ENCODE results near the gene IL15RA. TPM values are rescaled to one million over a fixed set of nuclear protein-coding genes. Genes with fewer than 3 reads are reported as not detected.
"Not testable (repeated sequence)": the region's sequence is repeated elsewhere in the genome, so short reads cannot be mapped to it uniquely, and the experiment has no call there.

Gene IL15RA
- total RNA-seq, 1 donor from 2014 or later, result 3.1 TPM

DNA sequence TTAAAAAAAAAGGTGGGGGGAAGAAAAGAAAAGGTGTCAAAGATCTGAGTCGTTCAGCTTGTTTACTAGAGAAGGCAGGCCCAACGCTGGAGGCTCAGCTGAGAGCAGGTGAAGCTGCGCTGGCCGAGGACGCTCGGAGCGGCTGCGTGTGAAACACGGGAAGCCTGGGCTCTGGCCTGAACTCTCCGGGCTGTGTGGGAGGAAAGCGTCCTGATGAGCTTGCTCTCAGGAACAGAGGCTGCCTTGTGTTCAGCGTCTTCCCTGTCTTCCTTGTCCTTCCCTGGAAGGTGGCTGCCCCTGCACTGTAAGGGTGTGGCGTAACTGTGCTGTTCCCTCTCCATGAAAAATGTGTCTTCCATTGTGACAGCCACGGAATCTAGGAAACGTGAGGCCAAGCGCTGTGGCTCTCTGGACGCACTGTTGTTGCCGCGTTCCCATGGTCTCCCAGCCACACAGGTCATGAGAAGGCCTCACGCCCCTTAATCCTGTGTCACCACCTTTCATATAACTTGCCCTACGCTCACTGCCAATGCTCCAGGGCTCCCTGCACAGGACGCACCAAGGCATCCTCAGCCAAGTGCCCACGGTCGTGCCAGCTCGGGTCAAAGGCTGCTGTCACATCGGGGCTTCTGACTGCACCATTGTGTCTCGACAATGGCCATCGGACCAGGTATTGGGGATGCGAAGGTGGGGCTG, 15.8 kb downstream of the IL15RA start:
- FAIRE-seq, result no peak

DNA sequence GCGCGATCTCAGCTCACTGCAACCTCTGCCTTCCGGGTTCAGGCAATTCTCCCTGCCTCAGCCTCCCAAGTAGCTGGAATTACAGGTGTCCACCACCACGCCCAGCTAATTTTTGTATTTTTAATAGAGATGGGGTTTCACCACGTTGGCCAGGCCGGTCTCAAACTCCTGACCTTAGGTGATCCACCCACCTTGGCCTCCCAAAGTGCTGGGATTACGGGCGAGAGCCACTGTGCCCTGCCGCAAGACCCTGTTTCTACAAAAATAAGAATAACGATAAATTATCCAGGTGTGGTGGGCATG, 16.4 kb downstream of the IL15RA start:
- H3K79me2 ChIP-seq (ENCODE audit: insufficient read depth, low read length); H3K4me3 ChIP-seq (ENCODE audit: insufficient read depth, low read depth, low read length); H3K4me1 Mint-ChIP-seq (ENCODE audit: low read depth, unreplicated experiment); H3K27ac Mint-ChIP-seq (ENCODE audit: unreplicated experiment); H4K20me1 ChIP-seq (ENCODE audit: insufficient read depth, low read length); H3K9me3 Mint-ChIP-seq (ENCODE audit: unreplicated experiment); FAIRE-seq; H3K36me3 Mint-ChIP-seq (ENCODE audit: low read depth, unreplicated experiment); DNase-seq (ENCODE audit: low read depth); H3K27me3 ChIP-seq (ENCODE audit: insufficient read depth, low read length); H3K9me3 ChIP-seq (ENCODE audit: insufficient read depth, low read depth, low read length); H3K27ac ChIP-seq (ENCODE audit: low read depth, low read length); H3K4me3 Mint-ChIP-seq (ENCODE audit: unreplicated experiment); H3K9ac ChIP-seq (ENCODE audit: low read length); H3K36me3 ChIP-seq (ENCODE audit: insufficient read depth, low read length); H2AFZ ChIP-seq (ENCODE audit: low read depth, low read length); H3K4me2 ChIP-seq (ENCODE audit: low read length): not testable (repeated sequence)
- H3K27me3 Mint-ChIP-seq (ENCODE audit: low read depth, unreplicated experiment), result peaks cover 16% of the 10 kb centered on the region
- H3K4me1 ChIP-seq (ENCODE audit: insufficient read depth, low read length), result peaks cover 11% of the 10 kb centered on the region

More for the DNA sequence above, 15.8 kb downstream of the IL15RA start:
- peaks cover 2% of the 10 kb centered on the region for H3K4me1 Mint-ChIP-seq (ENCODE audit: low read depth, unreplicated experiment)
- Histone ChIP-seq H3K9me3 (ENCODE audit: insufficient read depth, low read depth, low read length) (no peaks in the 10 kb centered on the region), H3K36me3 (ENCODE audit: insufficient read depth, low read length) (no peaks in the 10 kb centered on the region), H2AFZ (ENCODE audit: low read depth, low read length) (no peak overlapping the region), H3K27ac (ENCODE audit: low read depth, low read length) (no peak overlapping the region), H3K79me2 (ENCODE audit: insufficient read depth, low read length) (no peaks in the 10 kb centered on the region), H3K4me2 (ENCODE audit: low read length) (no peak overlapping the region), H3K9ac (ENCODE audit: low read length) (no peak overlapping the region), H3K4me1 (ENCODE audit: insufficient read depth, low read length) (peaks cover 11% of the 10 kb centered on the region), H3K27me3 (ENCODE audit: insufficient read depth, low read length) (no peaks in the 10 kb centered on the region), H4K20me1 (ENCODE audit: insufficient read depth, low read length) (no peaks in the 10 kb centered on the region), H3K4me3 (ENCODE audit: insufficient read depth, low read depth, low read length) (no peak overlapping the region)
- peaks cover 2% of the 10 kb centered on the region for H3K9me3 Mint-ChIP-seq (ENCODE audit: unreplicated experiment)
- no peak overlapping the region for H3K4me3 Mint-ChIP-seq (ENCODE audit: unreplicated experiment)
- TF ChIP-seq, protein P1, sequence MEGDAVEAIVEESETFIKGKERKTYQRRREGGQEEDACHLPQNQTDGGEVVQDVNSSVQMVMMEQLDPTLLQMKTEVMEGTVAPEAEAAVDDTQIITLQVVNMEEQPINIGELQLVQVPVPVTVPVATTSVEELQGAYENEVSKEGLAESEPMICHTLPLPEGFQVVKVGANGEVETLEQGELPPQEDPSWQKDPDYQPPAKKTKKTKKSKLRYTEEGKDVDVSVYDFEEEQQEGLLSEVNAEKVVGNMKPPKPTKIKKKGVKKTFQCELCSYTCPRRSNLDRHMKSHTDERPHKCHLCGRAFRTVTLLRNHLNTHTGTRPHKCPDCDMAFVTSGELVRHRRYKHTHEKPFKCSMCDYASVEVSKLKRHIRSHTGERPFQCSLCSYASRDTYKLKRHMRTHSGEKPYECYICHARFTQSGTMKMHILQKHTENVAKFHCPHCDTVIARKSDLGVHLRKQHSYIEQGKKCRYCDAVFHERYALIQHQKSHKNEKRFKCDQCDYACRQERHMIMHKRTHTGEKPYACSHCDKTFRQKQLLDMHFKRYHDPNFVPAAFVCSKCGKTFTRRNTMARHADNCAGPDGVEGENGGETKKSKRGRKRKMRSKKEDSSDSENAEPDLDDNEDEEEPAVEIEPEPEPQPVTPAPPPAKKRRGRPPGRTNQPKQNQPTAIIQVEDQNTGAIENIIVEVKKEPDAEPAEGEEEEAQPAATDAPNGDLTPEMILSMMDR (IDR thresholded peaks at IDR 0.05; ENCODE audit: insufficient read depth, low read depth, low read length), result no peak
- TF ChIP-seq EZH2 (IDR thresholded peaks at IDR 0.05; ENCODE audit: insufficient read depth, low read length), result no peak
- no peak for DNase-seq (ENCODE audit: low read depth)
- peak overlapping the region; percentile 47 for H3K27ac Mint-ChIP-seq (ENCODE audit: unreplicated experiment)
- peaks cover 4% of the 10 kb centered on the region for H3K36me3 Mint-ChIP-seq (ENCODE audit: low read depth, unreplicated experiment)
- peaks cover 19% of the 10 kb centered on the region for H3K27me3 Mint-ChIP-seq (ENCODE audit: low read depth, unreplicated experiment)

DNA sequence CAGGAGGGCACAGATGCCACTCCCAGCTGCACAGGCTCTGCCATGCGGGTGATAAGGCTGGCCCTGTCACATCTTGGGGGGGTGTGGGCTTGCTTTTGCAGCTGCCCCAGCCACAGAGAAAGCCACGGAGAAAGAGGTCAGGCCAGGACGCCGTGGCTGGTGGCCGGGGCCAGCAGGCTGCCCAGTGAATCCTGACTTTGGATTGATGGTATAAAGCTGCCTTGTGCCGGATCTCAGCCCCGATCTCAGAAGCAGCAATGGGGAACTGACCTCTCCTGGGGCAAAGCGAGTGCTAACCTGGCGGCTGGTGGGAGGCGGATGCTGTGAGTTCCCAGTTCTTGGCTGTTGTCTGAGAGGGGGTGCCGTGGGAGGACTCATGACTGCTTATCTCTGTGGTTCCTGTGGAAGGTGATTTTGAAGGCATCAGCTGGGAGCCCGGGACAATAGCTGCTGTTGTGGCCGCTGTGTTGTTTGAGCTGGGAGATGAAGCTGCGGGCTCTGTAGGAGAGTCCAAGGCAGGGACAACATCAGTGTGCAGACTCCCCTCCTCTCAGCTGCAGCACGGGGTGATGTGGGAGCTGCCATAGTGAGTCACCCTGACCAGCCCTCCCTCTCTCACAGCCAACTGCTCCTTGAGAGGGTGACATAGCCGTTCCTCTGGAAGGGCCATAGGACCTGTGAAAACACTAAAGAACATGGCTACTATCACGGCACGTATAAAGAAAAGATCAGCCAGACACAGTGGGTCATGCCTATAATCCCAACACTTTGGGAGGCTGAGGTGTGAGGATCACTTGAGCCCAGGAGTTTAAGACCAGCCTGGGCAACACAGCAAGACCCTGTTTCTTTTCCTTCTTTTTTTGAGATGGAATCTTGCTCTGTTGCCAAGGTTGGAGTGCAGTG, 17.0 kb downstream of the IL15RA start:
- no peak overlapping the region for H3K4me3 ChIP-seq (ENCODE audit: insufficient read depth, low read depth, low read length)
- Mint-ChIP-seq H3K4me3 (ENCODE audit: unreplicated experiment) (no peak overlapping the region), H3K36me3 (ENCODE audit: low read depth, unreplicated experiment) (peaks cover 4% of the 10 kb centered on the region), H3K4me1 (ENCODE audit: low read depth, unreplicated experiment) (peaks cover 2% of the 10 kb centered on the region), H3K27ac (ENCODE audit: unreplicated experiment) (no peak overlapping the region), H3K27me3 (ENCODE audit: low read depth, unreplicated experiment) (peaks cover 15% of the 10 kb centered on the region), H3K9me3 (ENCODE audit: unreplicated experiment) (peaks cover 2% of the 10 kb centered on the region)
- TF ChIP-seq EZH2 (IDR thresholded peaks at IDR 0.05; ENCODE audit: insufficient read depth, low read length), result no peak
- TF ChIP-seq, protein P1 (IDR thresholded peaks at IDR 0.05; ENCODE audit: insufficient read depth, low read depth, low read length), result no peak
- H3K27me3 ChIP-seq (ENCODE audit: insufficient read depth, low read length), result no peaks in the 10 kb centered on the region
- H3K4me2 ChIP-seq (ENCODE audit: low read length), result no peak overlapping the region
- FAIRE-seq (no peak), DNase-seq (ENCODE audit: low read depth) (peak; percentile 67)
- H3K36me3 ChIP-seq (ENCODE audit: insufficient read depth, low read length), result no peaks in the 10 kb centered on the region
- no peak overlapping the region for H3K9ac ChIP-seq (ENCODE audit: low read length)
- H3K9me3 ChIP-seq (ENCODE audit: insufficient read depth, low read depth, low read length), result no peaks in the 10 kb centered on the region
- no peaks in the 10 kb centered on the region for H4K20me1 ChIP-seq (ENCODE audit: insufficient read depth, low read length)
- H3K79me2 ChIP-seq (ENCODE audit: insufficient read depth, low read length), result no peaks in the 10 kb centered on the region
- H2AFZ ChIP-seq (ENCODE audit: low read depth, low read length), result no peak overlapping the region
- peaks cover 11% of the 10 kb centered on the region for H3K4me1 ChIP-seq (ENCODE audit: insufficient read depth, low read length)
- no peak overlapping the region for H3K27ac ChIP-seq (ENCODE audit: low read depth, low read length)
